A549 (cell line): Measurements from ENCODE around the gene CHCHD6. TPM values are rescaled to one million over a fixed set of nuclear protein-coding genes. Genes with fewer than 3 reads are reported as not detected.

Experiments
- ATAC-seq, 2 experiments: fragments of 200-7000 bp in 1 of 2; fragments of >200 bp in 1 of 2; cut with Nextera tagmentation in 1 of 2; cut with Tn5 transposase in 1 of 2; 3 replicates each; pipeline versions ENCODE4 v1.8.0 to v1.9.1; 2018 to 2020; ENCODE audit warnings: mild to moderate bottlenecking in 1 of 2, moderate library complexity in 1 of 2
- CTCF ChIA-PET: fragments of 300-600 bp; sonication (Branson Sonifier 250); formaldehyde crosslinking; extraction: SDS; loops from one replicate; lab custom pipeline; 2021; ENCODE audit warnings: antibody characterized with exemption, inconsistent platforms; lab: Yijun Ruan, JAX
- POLR2A ChIA-PET: fragments of 350-600 bp; formaldehyde crosslinking; extraction: SDS; loops from one replicate; lab custom pipeline; 2021; ENCODE audit warnings: antibody characterized with exemption, inconsistent platforms; lab: Yijun Ruan, JAX
- DNase-seq, 2 experiments: peaks; one replicate each; pipeline versions ENCODE4 v3.0.0 to v3.0.0-alpha.2; 2011 to 2016; ENCODE audit warnings: low read depth in 1 of 2, low spot score in 1 of 2
- FAIRE-seq: peaks from 2 replicates; lab custom pipeline; 2011; peaks lifted over from hg19 to GRCh38; lab: Jason Lieb, UNC
- H3K27ac ChIP-seq, 2 experiments: fragments of >200 bp; sonication (Bioruptor Twin); formaldehyde crosslinking; 3 replicates each; pipeline ENCODE4 v1.5.1; 2016 to 2017
- H3K4me1 ChIP-seq: fragments of >200 bp; sonication (Bioruptor Twin); formaldehyde crosslinking; 3 replicates; pipeline ENCODE4 v1.6.1; 2016
- H3K4me2 ChIP-seq: fragments of >200 bp; sonication (Bioruptor Twin); formaldehyde crosslinking; 3 replicates; pipeline ENCODE4 v1.6.1; 2016
- H3K4me3 ChIP-seq: fragments of >200 bp; sonication (Bioruptor Twin); formaldehyde crosslinking; 3 replicates; pipeline ENCODE4 v1.5.1; 2016
- H3K9me3 ChIP-seq: fragments of >200 bp; sonication (Bioruptor Twin); formaldehyde crosslinking; 3 replicates; pipeline ENCODE4 v1.6.1; 2016
- BHLHE40 ChIP-seq: IDR thresholded peaks from 2 replicates; pipeline ENCODE4 v1.6.1; 2012; ENCODE audit warnings: low read depth, low read length, inconsistent platforms
- CBX2 ChIP-seq: fragments of 200-600 bp; sonication (generic); IDR thresholded peaks from 2 replicates; pipeline ENCODE4 v1.6.1; 2016; ENCODE audit warnings: low read depth, mild to moderate bottlenecking, borderline replicate concordance
- CHD2 ChIP-seq: fragments of 150-350 bp; IDR thresholded peaks from 2 replicates; pipeline ENCODE4 v1.6.1; 2014; ENCODE audit warnings: low read length; ENCODE audit not compliant: partially characterized antibody
- ELK1 ChIP-seq: fragments of 150-350 bp; IDR thresholded peaks from 2 replicates; pipeline ENCODE4 v1.6.1; 2014; ENCODE audit warnings: low read depth, mild to moderate bottlenecking, low read length
- HDAC2 ChIP-seq: fragments of 200-600 bp; sonication (generic); IDR thresholded peaks from 2 replicates; pipeline ENCODE4 v1.6.1; 2016
- HOXB5 ChIP-seq: fragments of 250-450 bp; sonication (Bioruptor Pico); IDR thresholded peaks from 2 replicates; pipeline ENCODE4 v1.5.0; 2020; ENCODE audit warnings: mild to moderate bottlenecking, moderate library complexity
- MAFK ChIP-seq: fragments of 450-650 bp; IDR thresholded peaks from 2 replicates; pipeline ENCODE4 v1.6.1; 2014; ENCODE audit not compliant: partially characterized antibody
- MAX ChIP-seq: IDR thresholded peaks from 2 replicates; pipeline ENCODE4 v1.6.1; 2012
- MYC ChIP-seq: IDR thresholded peaks from 2 replicates; pipeline ENCODE4 v1.6.1; 2012; ENCODE audit warnings: mild to moderate bottlenecking, inconsistent platforms, low read length, improper control_type of control experiment, borderline replicate concordance
- NFE2L2 ChIP-seq: fragments of 150-350 bp; conservative IDR thresholded peaks from 2 replicates; pipeline ENCODE4 v1.6.1; 2014; ENCODE audit warnings: low read length
- NPAS2 ChIP-seq: fragments of 250-450 bp; sonication (Bioruptor Pico); IDR thresholded peaks from 2 replicates; pipeline ENCODE4 v1.8.0; 2022; ENCODE audit warnings: mild to moderate bottlenecking, moderate library complexity, borderline replicate concordance
- PHF8 ChIP-seq: fragments of 200-600 bp; sonication (generic); IDR thresholded peaks from 2 replicates; pipeline ENCODE4 v1.6.1; 2016; ENCODE audit warnings: low read depth, mild to moderate bottlenecking, antibody characterized with exemption, moderate library complexity, borderline replicate concordance
- POLR2A ChIP-seq: IDR thresholded peaks from 2 replicates; pipeline ENCODE4 v1.6.1; 2012; ENCODE audit warnings: mild to moderate bottlenecking, low read length
- RAD21 ChIP-seq, 2 experiments: fragments of >200 bp in 1 of 2; sonication (Bioruptor Twin) in 1 of 2; formaldehyde crosslinking in 1 of 2; IDR thresholded peaks in 1 of 2; conservative IDR thresholded peaks in 1 of 2; 2 replicates in 1 of 2; 3 replicates in 1 of 2; pipeline ENCODE4 v1.6.1; 2012 to 2018; ENCODE audit warnings: inconsistent platforms in 1 of 2
- RCOR1 ChIP-seq: fragments of 150-350 bp; IDR thresholded peaks from 2 replicates; pipeline ENCODE4 v1.6.1; 2014; ENCODE audit warnings: antibody characterized with exemption, low read length, low read depth
- TP53 ChIP-seq: fragments of 250-450 bp; sonication (Bioruptor Pico); IDR thresholded peaks from 2 replicates; pipeline ENCODE4 v1.5.0; 2021; ENCODE audit warnings: mild to moderate bottlenecking, moderate library complexity
- ZC3H11A ChIP-seq: fragments of 450-650 bp; IDR thresholded peaks from 2 replicates; pipeline ENCODE4 v1.6.1; 2014; ENCODE audit warnings: antibody characterized with exemption, mild to moderate bottlenecking
- ZFP36 ChIP-seq: fragments of 450-650 bp; IDR thresholded peaks from 2 replicates; pipeline ENCODE4 v1.6.1; 2014; ENCODE audit warnings: borderline replicate concordance; ENCODE audit not compliant: partially characterized antibody
- ZNF302 ChIP-seq: fragments of 250-450 bp; sonication (Bioruptor Pico); IDR thresholded peaks from 2 replicates; pipeline ENCODE4 v1.9.0; 2021; ENCODE audit warnings: inconsistent platforms, mild to moderate bottlenecking, moderate library complexity
- WGBS: methylation state at CpG from one replicate; pipeline ENCODE4 v1.1.6; 2017; ENCODE audit errors: missing lambda C conversion rate; 5-methylcytosine and 5-hydroxymethylcytosine counted together
- polyA plus RNA-seq, 4 experiments: library from polyadenylated mRNA; depleted of rRNA in 3 of 4; stranded (reverse); fragments of >200 nt; fragmentation: RNase III in 1 of 4; extraction: RNeasy Plus Mini Kit Qiagen cat#74134 plus additional on column Dnase treatment in 1 of 4; gene quantifications; 2 replicates in 3 of 4; 3 replicates in 1 of 4; pipeline ENCODE4 v1.2.3, GENCODE V29; 2011 to 2017
- TF ChIP-seq, protein P1 (sequence below): fragments of >200 bp; sonication (Bioruptor Twin); formaldehyde crosslinking; IDR thresholded peaks from 2 replicates; pipeline ENCODE4 v1.6.1; 2016
- TF ChIP-seq, protein P2 (sequence below): fragments of 250-450 bp; sonication (Bioruptor Pico); IDR thresholded peaks from 2 replicates; pipeline ENCODE4 v1.5.0; 2021; ENCODE audit warnings: mild to moderate bottlenecking, moderate library complexity, borderline replicate concordance

CHCHD6 gene
- polyA plus RNA-seq, 2 of the 4 experiments (the other 2 are of a cell fraction): 15.0 to 18.1 TPM

- DNase-seq (no peak), FAIRE-seq (no peak), ATAC-seq (no peak)
- H3K9me3 ChIP-seq: no peaks in the 10 kb centered on the region
- peaks cover 14% of the 10 kb centered on the region; the same call in 2 of the 3 replicates for H3K4me1 ChIP-seq
- TF ChIP-seq, protein P1, sequence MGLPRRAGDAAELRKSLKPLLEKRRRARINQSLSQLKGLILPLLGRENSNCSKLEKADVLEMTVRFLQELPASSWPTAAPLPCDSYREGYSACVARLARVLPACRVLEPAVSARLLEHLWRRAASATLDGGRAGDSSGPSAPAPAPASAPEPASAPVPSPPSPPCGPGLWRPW: no peak
- TF ChIP-seq ZFP36: no peak
- no peak for TF ChIP-seq BHLHE40
- no peak for TF ChIP-seq RCOR1
- no peak for TF ChIP-seq MAX
- TF ChIP-seq, protein P2, sequence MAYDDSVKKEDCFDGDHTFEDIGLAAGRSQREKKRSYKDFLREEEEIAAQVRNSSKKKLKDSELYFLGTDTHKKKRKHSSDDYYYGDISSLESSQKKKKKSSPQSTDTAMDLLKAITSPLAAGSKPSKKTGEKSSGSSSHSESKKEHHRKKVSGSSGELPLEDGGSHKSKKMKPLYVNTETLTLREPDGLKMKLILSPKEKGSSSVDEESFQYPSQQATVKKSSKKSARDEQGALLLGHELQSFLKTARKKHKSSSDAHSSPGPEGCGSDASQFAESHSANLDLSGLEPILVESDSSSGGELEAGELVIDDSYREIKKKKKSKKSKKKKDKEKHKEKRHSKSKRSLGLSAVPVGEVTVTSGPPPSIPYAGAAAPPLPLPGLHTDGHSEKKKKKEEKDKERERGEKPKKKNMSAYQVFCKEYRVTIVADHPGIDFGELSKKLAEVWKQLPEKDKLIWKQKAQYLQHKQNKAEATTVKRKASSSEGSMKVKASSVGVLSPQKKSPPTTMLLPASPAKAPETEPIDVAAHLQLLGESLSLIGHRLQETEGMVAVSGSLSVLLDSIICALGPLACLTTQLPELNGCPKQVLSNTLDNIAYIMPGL (CRISPR knock-in tag): no peak
- no peak for TF ChIP-seq MYC
- TF ChIP-seq MAFK: no peak
- no peak for TF ChIP-seq NPAS2 (CRISPR knock-in tag)
- TF ChIP-seq RAD21 (conservative IDR thresholded peaks at IDR 0.05 in 1 of 2, IDR thresholded peaks at IDR 0.05 in 1 of 2): no peak
- no peak for TF ChIP-seq NFE2L2
- TF ChIP-seq HOXB5 (CRISPR knock-in tag): no peak
- no peak for TF ChIP-seq ELK1
- TF ChIP-seq CBX2: no peak
- CTCF ChIA-PET: interaction anchor here (1.1 to 5.6 kb wide), 3 partner anchors 205 to 699 kb away, joined by 3 to 71 read pairs (median 10); partner anchors contain the start of gene PLXNA1
- WGBS: 90% methylated on average over 5 of the region's 5 CpGs
- POLR2A ChIA-PET: no interaction called here
- H3K4me2 ChIP-seq: no peak overlapping the region
- H3K4me3 ChIP-seq: no peak overlapping the region
- no peak overlapping the region for H3K27ac ChIP-seq
These were observed 51.8 kb downstream of the CHCHD6 start for GRCh38 chr3:126755866-126756265.

- Histone ChIP-seq H3K9me3 (no peaks in the 10 kb centered on the region), H3K4me3 (no peak overlapping the region)
- CTCF ChIA-PET: interaction anchor here (1.3 kb wide), 1 partner anchor 164 kb away, joined by 3 read pairs; no protein-coding TSS in a partner anchor
- DNase-seq (no peak), FAIRE-seq (no peak), ATAC-seq (no peak)
- TF ChIP-seq MYC (no peak), HDAC2 (no peak), ZC3H11A (no peak), POLR2A (no peak), PHF8 (no peak)
- TF ChIP-seq, all 56 proteins: peak for 0
- POLR2A ChIA-PET: no interaction called here
- no peak overlapping the region for H3K27ac ChIP-seq
- H3K4me2 ChIP-seq: no peak overlapping the region
- WGBS: 95% methylated on average over 3 of the region's 3 CpGs
- peaks cover 6% of the 10 kb centered on the region; the same call in 2 of the 3 replicates for H3K4me1 ChIP-seq
These were observed 54.0 kb downstream of the CHCHD6 start for GRCh38 chr3:126758026-126758425.

GRCh38 chr3:126758882-126759281 lies 54.8 kb downstream of the CHCHD6 start:
- POLR2A ChIA-PET: no interaction called here
- FAIRE-seq: no peak
- ATAC-seq: no peak
- Histone ChIP-seq H3K4me1 (no peaks in the 10 kb centered on the region), H3K4me2 (no peak overlapping the region), H3K9me3 (no peaks in the 10 kb centered on the region), H3K4me3 (no peak overlapping the region), H3K27ac (no peak overlapping the region)
- no peak for DNase-seq
- CTCF ChIA-PET: interaction anchor here (0.6 kb wide), 1 partner anchor 1173 kb away, joined by 3 read pairs; no protein-coding TSS in a partner anchor
- TF ChIP-seq, protein P2 (CRISPR knock-in tag): no peak
- no peak for TF ChIP-seq POLR2A
- TF ChIP-seq CHD2: no peak
- no peak for TF ChIP-seq ZNF302 (CRISPR knock-in tag)
- no peak for TF ChIP-seq TP53 (CRISPR knock-in tag)
- WGBS: 93% methylated on average over 4 of the region's 4 CpGs
